ENCODE measurements around the gene HNRNPA3. TPM values are rescaled to one million over a fixed set of nuclear protein-coding genes. Genes with fewer than 3 reads are reported as not detected.

Gene HNRNPA3
- total and polyA plus RNA-seq, 2 of the 13 experiments (the other 11 are each of a cell fraction or from before 2014, with no cell fraction given): 73.3 to 97.7 TPM

GRCh38 chr2:177187631-177188312 lies 24.8 kb upstream of the HNRNPA3 start (continued):
- TF ChIP-seq ZNF83 (CRISPR knock-in tag; IDR thresholded peaks at IDR 0.05; ENCODE audit: borderline replicate concordance) (no peak), ZNF367 (CRISPR knock-in tag; IDR thresholded peaks at IDR 0.05; ENCODE audit: borderline replicate concordance) (no peak), TARDBP (CRISPR knock-in tag; IDR thresholded peaks at IDR 0.05) (peak; percentile 97), PATZ1 (CRISPR knock-in tag; IDR thresholded peaks at IDR 0.05) (peak; percentile 80), ZNF607 (CRISPR knock-in tag; IDR thresholded peaks at IDR 0.05; ENCODE audit: borderline replicate concordance) (no peak), MIXL1 (CRISPR knock-in tag; IDR thresholded peaks at IDR 0.05) (peak; percentile 94), PRPF4 (IDR thresholded peaks at IDR 0.05; ENCODE audit: low read depth, low read length, poor library complexity, severe bottlenecking) (no peak), GLI4 (CRISPR knock-in tag; IDR thresholded peaks at IDR 0.05; ENCODE audit: borderline replicate concordance) (no peak), ATF5 (CRISPR knock-in tag; IDR thresholded peaks at IDR 0.05; ENCODE audit: low read depth) (0 out of 2 replicates have a peak, but pooled peaks have one; percentile 84), HIVEP1 (CRISPR knock-in tag; IDR thresholded peaks at IDR 0.05) (no peak), ZNF883 (CRISPR knock-in tag; IDR thresholded peaks at IDR 0.05; ENCODE audit: not compliant biosample characterization) (peak; percentile 21), ZBTB42 (CRISPR knock-in tag; IDR thresholded peaks at IDR 0.05) (no peak), ZNF496 (CRISPR knock-in tag; IDR thresholded peaks at IDR 0.05; ENCODE audit: insufficient replicate concordance) (no peak), FOXC1 (CRISPR knock-in tag; IDR thresholded peaks at IDR 0.05; ENCODE audit: borderline replicate concordance) (peak; percentile 59; the same call in 1 of the 2 replicates), NR3C1 (CRISPR knock-in tag; IDR thresholded peaks at IDR 0.05) (no peak), SOX6 (IDR thresholded peaks at IDR 0.05) (no peak), SOX6 (CRISPR knock-in tag; IDR thresholded peaks at IDR 0.05) (peak; percentile 94), SMARCE1 (IDR thresholded peaks at IDR 0.05; ENCODE audit: borderline replicate concordance) (no peak), TRIM22 (IDR thresholded peaks at IDR 0.05) (no peak), NPAS2 (CRISPR knock-in tag; IDR thresholded peaks at IDR 0.05; ENCODE audit: borderline replicate concordance) (no peak), SMYD3 (CRISPR knock-in tag; IDR thresholded peaks at IDR 0.05) (peak; percentile 80; the same call in 1 of the 2 replicates), ZNF619 (CRISPR knock-in tag; IDR thresholded peaks at IDR 0.05) (0 out of 2 replicates have a peak, but pooled peaks have one; percentile 54), GATAD1 (CRISPR knock-in tag; IDR thresholded peaks at IDR 0.05) (peak; percentile 75), SOX13 (IDR thresholded peaks at IDR 0.05) (peak; percentile 68; the same call in 1 of the 2 replicates), SOX13 (CRISPR knock-in tag; conservative IDR thresholded peaks at IDR 0.05 in 1 of 2, IDR thresholded peaks at IDR 0.05 in 1 of 2) (peak in 1 of 2 experiments; percentile 93; a peak in 2 of 4 replicates)
- TF ChIP-seq, protein P1, sequence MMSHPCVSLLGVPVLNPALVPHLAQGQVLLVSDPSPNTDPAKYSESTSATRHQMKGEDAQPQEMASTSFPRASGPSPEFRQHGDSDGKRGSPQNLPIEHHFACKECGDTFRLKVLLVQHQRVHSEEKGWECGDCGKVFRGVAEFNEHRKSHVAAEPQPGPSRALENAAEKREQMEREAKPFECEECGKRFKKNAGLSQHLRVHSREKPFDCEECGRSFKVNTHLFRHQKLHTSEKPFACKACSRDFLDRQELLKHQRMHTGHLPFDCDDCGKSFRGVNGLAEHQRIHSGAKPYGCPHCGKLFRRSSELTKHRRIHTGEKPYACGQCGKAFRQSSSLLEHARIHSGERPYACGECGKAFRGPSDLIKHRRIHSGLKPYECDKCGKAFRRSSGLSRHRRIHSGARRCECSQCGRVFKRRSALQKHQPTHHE (CRISPR knock-in tag; IDR thresholded peaks at IDR 0.05; ENCODE audit: borderline replicate concordance): 0 out of 2 replicates have a peak, but pooled peaks have one; percentile 13

All from HepG2 (cell line).